GM21786 (cell line): ENCODE results near the gene BCAR3.

Experiments
- ATAC-seq: cut with Tn5 transposase; IDR thresholded peaks from one replicate; pipeline ENCODE4 v1.9.1; 2021; ENCODE audit not compliant: unreplicated experiment

BCAR3 gene

DNA sequence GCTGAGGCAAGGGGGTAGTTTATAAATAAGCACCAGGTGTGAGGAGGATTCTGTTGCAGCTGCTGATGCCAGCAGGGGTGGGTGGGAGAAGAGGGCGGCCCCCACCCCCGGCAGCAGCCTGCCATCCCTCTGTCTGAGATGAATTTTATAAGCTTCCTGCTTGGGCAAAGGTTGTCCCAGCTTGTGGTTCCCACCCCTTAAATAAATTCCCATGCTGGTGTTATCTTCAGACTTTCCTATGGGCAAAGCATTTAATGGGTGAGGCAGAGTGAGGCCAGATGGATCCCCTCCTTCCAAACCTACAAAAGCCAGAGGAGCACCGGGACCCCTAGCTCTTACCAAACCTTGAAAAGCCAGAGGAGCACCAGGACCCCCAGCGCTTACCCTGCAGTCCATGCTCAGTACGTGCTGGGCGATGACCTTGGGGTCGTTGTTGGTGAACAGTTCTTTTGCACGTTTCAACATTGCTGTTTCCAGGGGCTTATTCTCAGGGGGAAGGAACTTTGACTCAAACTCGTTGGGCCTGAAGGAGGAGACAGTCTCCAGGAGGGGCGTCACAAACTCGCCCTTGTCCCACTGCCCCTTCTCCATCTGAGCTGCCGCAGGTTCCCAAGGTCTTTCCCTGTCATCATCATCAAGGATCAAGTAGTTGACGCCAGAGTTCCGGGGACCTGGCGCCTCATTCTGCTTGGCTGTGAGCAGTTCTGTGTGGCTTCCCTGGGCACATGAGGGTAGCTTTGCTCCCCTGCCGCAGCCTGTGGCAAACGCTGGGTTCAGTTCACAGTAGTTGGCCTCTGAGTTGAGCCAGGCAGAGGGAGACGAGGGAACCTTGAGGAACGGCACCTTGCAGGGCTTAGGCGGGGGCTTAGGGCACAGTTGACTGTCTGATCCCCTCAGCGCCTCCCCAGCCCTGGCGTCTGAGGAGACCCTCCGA is 99.5 kb downstream of the BCAR3 start:
- no peak for ATAC-seq

DNA sequence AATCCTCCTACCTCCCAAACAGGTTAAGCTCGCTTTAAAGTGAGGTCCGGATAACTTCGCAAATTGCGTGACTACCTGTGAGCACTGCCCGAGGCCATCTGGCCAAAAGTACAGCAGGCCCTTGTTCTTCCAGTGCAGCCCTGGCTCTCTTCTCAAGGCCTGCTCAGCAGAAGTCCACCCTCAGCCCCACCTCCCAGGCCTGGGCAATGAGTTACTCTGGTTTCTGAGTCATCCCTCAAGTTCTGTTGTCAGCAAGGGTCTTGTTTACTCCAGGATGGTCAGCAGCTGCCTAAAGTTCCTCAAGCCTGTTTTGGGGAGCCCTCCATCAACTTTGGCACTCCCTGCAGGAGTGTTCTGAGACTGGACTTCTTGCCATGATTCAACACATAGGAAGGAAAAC is 101.7 kb downstream of the BCAR3 start:
- ATAC-seq: no peak

DNA sequence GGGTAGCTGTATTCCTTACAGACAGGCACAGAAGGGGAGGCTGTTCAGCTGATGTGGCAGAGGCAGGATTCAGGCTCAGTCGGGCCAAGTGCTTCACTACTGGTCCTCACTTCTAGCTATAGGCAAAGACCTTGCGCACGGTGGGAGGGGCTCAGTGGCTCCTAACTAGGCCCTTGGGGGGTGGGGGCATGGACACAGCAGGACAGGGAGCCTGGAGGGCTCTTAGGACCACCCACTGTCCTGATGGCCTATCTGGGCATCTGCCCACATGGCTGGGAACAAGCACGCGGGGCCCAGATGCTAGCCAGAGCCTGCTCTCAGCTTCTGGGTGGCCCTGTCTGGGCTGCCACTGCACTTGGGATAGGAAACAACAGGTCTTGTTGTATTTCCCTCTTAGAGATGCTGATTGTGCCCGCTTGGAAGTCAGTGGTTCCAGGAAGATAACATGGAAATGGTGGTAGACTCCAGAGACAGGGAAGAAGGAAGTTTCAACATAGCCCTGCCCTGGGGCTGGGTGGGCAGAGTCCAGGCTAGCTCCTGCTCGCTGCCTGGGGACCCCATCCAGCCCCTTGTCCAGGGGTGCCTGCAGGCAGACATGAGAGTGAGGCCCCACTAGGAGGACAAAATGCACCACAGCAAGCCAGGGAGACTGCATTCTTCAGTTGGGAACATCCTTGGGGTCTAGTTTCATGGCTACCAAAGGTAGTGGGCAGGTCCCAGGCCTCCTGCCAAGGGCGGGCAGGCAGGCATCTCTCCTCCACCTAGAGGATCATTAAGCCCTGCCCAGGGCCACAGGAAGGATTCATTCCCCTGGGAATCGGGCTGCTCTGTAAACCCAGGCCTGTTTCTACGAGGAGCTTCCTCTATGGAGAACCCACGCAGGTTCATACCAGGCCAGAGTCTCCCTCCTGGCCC is 102.5 kb downstream of the BCAR3 start:
- no peak for ATAC-seq

DNA sequence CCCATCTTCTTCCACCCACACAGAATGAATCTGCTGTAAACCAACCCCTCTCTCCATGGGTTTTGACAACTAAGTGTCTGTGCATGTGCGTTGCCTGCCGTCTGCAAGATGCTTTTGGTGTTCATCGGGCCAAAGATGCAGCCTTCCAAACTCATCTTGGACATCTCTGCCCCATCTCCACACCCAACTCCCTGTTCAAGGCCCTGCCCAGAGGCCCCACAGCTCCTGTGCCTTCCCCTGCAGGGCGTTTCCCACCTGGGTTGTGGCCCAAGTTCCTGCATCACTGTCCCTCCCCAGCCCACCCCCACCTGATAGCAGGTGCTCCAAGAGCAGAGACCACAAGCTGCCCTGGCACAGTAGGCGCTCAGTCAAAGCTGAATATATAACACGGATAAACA is 103.2 kb downstream of the BCAR3 start:
- ATAC-seq: no peak

DNA sequence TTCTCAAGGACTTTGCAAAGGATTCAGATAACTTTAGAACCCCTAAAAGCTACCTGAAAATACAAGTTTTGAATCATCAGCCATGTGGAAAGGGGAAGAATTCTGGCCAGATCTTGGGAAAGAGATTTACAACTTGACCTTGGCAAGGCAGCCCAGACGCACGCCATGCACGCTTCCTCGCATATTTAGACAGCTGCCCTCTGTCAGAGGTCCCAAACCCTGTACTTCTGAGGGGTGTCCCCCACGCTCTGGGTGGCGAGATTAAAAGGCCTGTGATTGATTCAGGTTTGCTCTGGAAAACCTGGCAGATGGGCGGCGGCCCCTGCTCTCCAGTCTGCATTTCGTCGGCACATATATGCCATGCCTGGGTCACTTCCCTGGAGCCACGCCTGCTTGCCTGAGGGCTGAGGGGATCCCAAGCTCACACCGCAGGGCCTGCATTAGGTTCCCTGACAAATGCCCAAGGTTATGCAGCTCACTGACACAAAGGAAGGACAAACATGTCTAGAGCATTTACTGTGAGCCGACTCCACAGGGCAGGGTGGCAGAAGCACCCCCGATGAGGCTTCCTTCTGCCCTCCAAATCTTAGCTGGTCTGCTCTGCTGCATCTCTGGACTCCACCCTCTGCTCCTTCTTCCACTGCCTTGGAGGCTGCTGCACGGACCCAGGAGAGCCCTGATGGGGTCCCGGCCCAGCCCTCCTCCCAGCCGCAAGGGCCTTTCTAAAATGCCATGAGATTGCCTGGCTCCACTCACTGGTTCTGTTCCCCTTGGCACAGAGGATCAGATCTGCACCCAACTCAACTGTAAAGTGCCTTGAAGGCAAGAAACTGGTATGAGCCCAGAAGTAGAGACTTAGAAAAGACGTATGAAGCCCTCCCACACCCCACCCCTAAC is 103.9 kb downstream of the BCAR3 start:
- ATAC-seq: no peak

DNA sequence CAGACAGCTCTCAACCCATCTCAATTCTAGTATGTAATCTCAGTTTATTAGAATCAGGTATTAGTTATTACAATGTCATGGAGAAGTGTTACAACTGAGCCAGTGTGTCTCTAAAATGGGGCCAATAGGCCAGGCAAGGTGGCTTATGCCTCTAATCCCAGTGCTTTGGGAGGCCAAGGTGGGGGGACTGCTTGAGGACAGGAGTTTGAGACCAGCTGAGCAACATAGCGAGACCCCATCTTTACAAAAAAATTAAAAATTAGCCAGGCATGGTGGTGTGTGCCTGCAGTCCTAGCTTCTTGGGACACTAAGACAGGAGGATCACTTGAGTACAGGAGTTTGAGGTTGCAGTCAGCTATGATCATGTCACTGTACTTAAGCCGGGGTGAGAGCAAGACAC is 104.9 kb downstream of the BCAR3 start:
- ATAC-seq: no peak

DNA sequence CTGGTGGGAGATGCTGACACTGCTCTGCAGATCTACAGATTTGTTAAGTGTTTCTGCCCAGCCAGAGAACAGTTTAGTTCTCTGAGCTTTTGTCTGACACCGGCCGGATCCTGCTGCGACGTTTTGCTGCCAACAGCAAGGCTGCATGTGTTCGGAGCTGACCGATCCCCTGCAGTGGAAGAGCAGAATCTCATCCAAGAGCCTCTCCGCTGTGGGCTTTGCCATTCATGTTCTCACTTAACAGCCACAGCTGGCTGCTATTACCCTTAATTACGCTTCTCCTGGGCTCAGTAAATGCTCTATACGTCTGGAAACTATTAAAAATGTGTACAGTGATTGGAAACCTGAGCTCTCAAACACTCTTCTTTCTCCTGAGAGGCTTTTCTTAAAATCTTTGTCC is 105.3 kb downstream of the BCAR3 start:
- no peak for ATAC-seq

DNA sequence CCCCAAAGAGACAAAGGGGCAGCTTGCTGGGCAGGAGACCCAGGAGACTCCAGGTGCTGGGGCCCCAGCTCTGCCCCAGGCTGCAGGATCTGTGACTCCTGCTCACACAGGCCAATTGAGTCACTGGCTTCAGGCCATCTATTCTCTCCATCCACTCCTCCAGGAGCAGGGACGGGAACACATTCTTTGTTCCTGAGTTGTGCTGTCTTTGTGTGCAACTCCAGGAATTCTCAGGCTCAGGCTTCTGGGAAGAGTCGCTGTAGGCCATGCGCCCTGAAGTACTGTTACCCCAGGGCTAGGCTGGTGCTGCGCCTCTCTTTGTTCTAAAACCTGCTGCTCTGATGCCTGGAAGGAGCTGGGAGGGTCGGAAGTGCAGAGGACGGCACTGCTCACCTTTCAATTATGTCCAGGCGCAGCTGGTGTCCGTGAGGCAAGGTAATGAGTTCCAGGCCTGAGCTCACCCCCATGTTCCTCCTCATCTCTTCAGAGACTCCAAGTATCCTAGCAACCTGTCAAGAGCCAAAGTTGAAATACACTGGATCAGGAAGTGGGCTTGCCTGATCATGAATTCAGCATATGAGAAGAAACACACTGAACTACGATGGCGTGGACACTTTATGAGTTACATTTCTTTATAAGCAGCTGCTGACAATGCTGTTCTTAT is 105.9 kb downstream of the BCAR3 start:
- ATAC-seq: no peak

DNA sequence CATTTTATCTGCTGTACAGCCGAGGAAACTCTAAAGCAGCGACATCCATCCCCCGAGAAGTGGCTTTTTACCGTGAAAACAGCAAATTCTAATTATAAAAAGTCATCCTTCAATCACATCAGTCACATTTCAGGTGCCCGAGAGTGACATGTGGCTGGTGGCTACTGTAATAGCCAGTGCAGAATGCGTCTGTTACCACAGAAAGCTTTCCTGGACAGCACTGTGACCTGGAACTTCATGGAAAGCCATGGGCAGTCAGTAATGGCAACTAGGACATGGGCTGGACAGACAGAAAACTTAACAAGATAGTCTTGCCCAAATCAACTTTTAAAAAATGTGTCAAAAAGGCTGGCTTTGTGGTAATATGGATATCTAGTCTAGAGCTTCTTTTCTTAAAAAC is 106.6 kb downstream of the BCAR3 start:
- ATAC-seq: no peak

DNA sequence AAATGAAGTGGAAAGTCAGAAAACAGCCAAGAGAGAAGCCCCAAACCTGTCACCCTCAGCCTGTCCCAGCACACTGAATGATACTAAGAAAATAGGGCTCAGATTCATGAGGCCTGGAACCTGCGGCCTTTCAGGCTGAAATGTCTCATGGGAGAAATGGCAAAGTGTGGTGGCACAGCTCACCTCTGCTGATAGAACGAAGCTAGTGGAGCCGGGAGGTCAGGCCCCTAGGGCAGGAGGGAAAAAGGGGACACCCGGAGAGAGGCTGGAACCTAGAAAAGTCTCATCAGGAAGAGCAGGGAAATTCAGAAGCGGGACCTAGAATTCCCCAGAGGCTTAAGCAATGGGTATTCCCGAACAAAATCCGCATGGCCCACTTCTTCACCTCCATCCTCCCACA is 107.1 kb downstream of the BCAR3 start:
- ATAC-seq: no peak

DNA sequence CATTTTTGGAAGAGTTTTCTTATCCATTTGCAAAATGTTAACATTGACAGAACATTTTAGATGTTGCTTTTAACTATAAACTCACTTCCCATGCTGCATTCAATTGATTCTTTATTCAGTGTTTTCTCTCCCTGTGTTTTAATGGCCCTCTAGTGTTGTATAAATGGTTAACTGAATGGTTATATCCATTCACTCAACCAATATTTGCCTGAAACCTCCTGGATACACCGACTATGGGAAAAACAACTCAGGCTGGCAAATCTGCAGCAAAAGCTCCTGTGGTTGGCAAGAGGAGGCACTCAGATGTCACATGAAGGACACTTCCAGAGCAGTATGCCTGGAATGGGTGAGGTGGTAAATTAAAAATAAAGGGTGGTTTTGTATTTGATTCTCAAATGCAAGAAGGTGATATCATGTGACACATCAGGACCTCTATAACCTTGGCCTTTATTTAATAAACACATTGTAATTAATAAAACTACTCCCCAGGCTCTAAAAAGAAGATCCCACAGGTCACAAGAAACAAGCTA is 107.6 kb downstream of the BCAR3 start:
- ATAC-seq: no peak

DNA sequence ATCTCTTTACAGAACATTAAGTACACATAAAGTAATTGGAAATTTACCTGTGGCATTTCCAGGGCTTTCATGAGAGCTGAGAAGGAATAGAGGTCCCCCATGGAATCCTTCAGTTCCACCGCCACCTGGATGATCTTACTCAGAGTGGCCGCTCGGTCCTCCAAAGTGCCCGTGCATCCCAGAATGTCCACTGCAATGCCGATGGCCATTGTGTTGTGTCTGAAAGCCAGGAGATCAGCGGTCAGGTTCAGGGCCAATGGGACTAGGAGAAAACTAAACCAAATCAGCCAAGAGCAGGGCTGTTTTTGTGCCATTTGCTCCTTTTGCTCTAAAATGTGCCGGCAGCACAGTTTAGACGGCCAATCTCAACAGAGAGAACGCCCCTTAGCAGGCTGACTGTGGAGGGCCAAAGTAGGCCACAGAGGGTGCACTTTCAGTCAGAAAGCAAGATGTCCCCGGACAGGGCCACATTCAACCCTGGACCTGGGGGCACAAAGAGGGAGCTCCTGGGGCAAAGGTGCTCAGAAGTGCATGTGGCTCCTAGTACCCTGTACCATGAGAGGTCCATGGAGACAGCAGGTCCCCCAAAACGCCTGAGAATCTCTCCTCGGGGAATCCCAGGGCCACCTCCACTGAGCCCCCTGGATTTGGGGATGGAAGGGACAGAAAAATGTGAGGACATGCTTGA is 109.9 kb downstream of the BCAR3 start:
- ATAC-seq: no peak

DNA sequence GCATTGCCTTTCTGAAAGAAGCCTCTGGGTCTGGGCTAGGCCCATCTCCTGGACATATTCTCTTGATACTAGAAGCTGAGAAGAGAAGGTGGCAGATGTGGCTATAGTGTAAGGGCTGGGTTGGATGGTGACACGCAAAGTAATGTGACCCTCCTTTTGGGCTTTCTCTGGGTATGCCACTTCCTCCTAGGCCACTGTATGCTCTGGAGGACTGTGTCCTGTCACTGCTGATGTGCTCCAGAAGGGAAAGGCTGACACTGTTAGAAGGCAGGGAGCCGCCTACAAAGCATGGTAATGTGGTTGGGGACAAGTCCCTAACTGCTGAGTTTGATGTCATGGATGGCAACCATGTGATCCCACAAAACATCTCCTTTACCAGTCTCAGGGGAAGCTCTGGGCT is 112.1 kb downstream of the BCAR3 start:
- ATAC-seq: no peak

DNA sequence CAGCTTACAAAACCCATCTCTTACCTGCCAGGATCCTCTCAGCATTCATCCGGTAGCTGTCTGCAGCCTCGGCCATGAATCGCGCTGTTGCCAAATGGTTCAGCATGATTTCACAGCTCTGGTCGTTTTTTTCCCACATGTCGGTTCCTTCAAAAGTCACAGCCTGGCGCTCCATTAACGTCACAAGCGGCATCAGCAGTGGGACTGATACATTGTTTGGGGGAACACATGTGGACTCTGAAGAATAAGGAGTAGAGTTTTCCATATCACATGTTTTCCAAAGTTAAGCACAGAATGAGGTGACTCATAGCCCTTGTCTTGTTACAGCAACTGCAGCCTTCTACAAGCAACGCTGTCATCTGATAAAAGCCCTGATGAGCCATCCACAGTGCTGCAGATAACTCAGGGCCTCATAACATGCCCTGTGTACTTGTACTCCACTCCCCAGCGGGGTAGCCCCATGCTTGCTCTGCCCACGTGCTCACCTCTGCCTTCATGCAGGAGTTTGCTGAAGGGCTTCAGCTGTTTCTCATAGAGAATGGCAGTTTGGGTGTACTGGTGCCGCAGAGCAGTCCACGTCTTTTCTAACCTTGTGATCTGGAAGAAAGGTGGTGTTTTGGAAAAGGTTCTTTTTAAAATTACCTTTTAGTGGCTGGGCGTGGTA is 114.2 kb downstream of the BCAR3 start:
- no peak for ATAC-seq

DNA sequence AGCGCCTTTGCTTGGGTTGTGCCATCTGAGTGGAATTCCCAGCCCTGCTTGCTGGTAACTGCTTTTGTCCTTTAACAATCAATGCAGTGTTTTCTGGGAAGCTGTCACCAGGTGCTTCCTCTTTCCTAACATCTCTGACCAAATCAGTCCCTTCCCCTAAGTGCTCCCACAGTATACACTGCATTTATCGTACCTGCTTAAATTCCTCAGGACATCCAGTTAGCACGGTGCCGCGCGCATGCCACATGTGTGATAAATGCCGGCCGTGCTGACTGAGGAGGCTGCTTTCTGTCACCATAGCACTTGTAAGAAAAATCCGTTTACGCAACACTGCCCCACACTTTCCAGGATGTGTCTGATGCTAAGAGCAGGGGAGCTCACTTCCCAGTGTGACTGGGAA is 115.4 kb downstream of the BCAR3 start:
- ATAC-seq: no peak

DNA sequence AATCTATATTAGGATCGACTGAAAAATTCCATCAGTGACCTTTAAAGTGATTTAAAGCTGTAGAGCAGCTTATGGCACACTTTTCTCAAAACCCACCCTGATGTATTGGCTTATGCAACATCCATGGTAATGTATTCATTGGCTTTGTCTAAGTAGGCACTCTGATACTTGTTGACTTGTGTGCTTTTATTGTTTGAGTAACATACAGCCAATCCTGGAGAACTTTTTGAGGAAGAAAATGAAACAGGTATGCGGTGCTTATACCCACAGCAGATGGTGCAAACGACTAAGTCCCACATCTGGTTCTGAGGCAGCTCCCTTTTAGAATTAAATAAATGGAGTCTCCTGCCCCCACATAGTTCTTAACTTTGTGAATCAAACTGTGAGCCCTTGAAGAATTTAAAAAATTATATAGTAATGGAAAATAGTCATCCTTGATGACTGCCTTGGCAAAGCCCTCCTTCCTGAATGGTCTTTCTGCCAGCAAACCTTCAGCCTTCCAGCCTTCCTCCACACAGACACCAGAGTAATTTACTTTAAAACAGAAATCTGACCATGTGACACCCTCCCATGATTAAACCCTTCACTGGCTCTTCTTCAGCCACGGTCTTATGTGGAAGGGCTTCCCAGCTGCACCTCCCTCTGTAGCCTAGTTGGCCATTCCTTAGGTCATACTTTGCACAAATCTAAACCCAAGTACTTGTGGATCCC is 116.0 kb downstream of the BCAR3 start:
- ATAC-seq: no peak

DNA sequence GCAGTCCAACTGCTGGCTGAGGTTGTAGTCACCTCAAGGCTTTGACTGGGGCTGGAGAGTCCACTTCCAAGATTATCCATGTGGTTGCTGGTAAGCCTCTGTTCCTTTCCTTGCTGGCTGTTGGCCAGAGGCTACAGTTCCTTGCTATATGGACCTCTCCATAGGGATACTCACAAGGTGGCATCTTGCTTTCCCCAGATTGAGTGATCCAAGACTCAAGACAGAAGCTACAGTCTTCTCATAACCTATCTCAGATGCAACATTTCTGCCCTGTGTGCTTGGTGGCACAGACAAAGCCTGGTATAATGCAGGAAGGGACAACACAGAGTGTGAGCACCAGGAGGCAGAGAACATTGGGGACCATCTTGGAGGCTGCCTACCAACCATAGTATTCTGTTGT is 121.9 kb downstream of the BCAR3 start:
- ATAC-seq: no peak

DNA sequence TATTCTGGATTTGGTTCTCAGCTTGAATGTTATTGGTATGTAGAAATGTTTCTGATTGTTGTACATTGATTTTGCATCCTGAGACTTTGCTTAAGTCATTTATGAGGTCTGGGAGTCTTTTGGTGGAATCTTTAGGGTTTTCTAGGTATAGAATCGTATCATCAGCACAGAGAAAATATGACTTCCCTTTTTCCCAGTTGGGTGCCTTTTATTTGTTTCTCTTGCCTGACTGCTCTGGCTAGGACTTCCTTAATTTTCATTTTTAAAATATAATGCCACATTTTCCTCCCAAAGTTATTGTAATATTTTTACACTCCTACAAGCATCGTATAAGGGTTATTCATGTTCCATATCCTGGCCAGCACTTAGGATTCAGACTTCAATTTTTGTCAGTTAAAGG is 122.6 kb downstream of the BCAR3 start:
- ATAC-seq: no peak
